A673 (cell line): ENCODE measurements around the gene BTNL8. TPM values are rescaled to one million over a fixed set of nuclear protein-coding genes. Genes with fewer than 3 reads are reported as not detected.

Source experiments
- BruUV-seq: library from RNA; stranded (reverse); fragments of 400-500 nt; replicated peaks from 2 replicates; lab custom pipeline; 2021; lab: Mats Ljungman, UMichigan
- CTCF ChIA-PET: fragments of 300-600 bp; sonication (Branson Sonifier 250); formaldehyde crosslinking; loops from one replicate; lab custom pipeline; 2022; ENCODE audit warnings: antibody characterized with exemption; lab: Charles Lee
- POLR2A ChIA-PET: fragments of 300-600 bp; sonication (Branson Sonifier 250); formaldehyde crosslinking; loops from one replicate; lab custom pipeline; 2022; ENCODE audit warnings: antibody characterized with exemption; ENCODE audit not compliant: low non-redundant PET; lab: Charles Lee
- DNase-seq: peaks from one replicate; pipeline ENCODE4 v3.0.0-alpha.2; 2015; ENCODE audit warnings: low spot score
- H3K27ac ChIP-seq: fragments of 200-600 bp; sonication (generic); 2 replicates; pipeline ENCODE4 v1.5.1; 2016; ENCODE audit warnings: mixed run types, low read depth, mild to moderate bottlenecking, mixed read lengths, antibody characterized with exemption, low read length; ENCODE audit not compliant: poor library complexity, severe bottlenecking
- H3K27me3 ChIP-seq: fragments of 200-600 bp; sonication (generic); replicated peaks from 2 replicates; pipeline ENCODE4 v1.6.1; 2017; ENCODE audit warnings: mixed run types, low read depth, mild to moderate bottlenecking, mixed read lengths, antibody characterized with exemption, low read length; ENCODE audit not compliant: insufficient read depth, poor library complexity
- H3K36me3 ChIP-seq: fragments of 200-600 bp; sonication (generic); 2 replicates; pipeline ENCODE4 v1.6.1; 2016; ENCODE audit warnings: mixed run types, mild to moderate bottlenecking, mixed read lengths, antibody characterized with exemption, low read length; ENCODE audit not compliant: insufficient read depth, poor library complexity, severe bottlenecking
- H3K4me1 ChIP-seq: fragments of 200-600 bp; sonication (generic); 2 replicates; pipeline ENCODE4 v1.6.1; 2017; ENCODE audit warnings: mixed run types, mild to moderate bottlenecking, mixed read lengths, antibody characterized with exemption, low read length; ENCODE audit not compliant: insufficient read depth, poor library complexity, severe bottlenecking
- H3K4me3 ChIP-seq: fragments of 200-600 bp; sonication (generic); 2 replicates; pipeline ENCODE4 v1.5.1; 2016; ENCODE audit warnings: low read depth, mixed run types, mild to moderate bottlenecking, mixed read lengths, low read length; ENCODE audit not compliant: poor library complexity, severe bottlenecking
- H3K9me3 ChIP-seq: fragments of 200-600 bp; sonication (generic); 2 replicates; pipeline ENCODE4 v1.6.1; 2016; ENCODE audit warnings: mixed run types, low read depth, mild to moderate bottlenecking, mixed read lengths, antibody characterized with exemption, low read length; ENCODE audit not compliant: poor library complexity, severe bottlenecking
- EZH2 ChIP-seq: fragments of 200-600 bp; sonication (generic); IDR thresholded peaks from 2 replicates; pipeline ENCODE4 v1.6.1; 2017; ENCODE audit warnings: borderline replicate concordance, low read depth, mild to moderate bottlenecking, mixed read lengths, antibody characterized with exemption, low read length; ENCODE audit not compliant: poor library complexity, severe bottlenecking
- intact Hi-C: fragments of 100-400 bp; cut with micrococcal nuclease; formaldehyde crosslinking; loops from one replicate; pipeline ENCODE4 v1.10.0; 2022; ENCODE audit not compliant: unreplicated experiment
- total RNA-seq: library from RNA; stranded (reverse); gene quantifications from 2 replicates; pipeline ENCODE4 v1.2.3, GENCODE V29; 2021
- TF ChIP-seq, protein P1 (sequence below): fragments of 300-800, 200-600 bp; sonication (generic); conservative IDR thresholded peaks from 2 replicates; pipeline ENCODE4 v1.5.1; 2017; ENCODE audit warnings: low read depth, mild to moderate bottlenecking, antibody characterized with exemption, low read length, moderate library complexity, mixed read lengths

Gene BTNL8
- total RNA-seq, 1 experiment from 2014 or later, result not detected

DNA sequence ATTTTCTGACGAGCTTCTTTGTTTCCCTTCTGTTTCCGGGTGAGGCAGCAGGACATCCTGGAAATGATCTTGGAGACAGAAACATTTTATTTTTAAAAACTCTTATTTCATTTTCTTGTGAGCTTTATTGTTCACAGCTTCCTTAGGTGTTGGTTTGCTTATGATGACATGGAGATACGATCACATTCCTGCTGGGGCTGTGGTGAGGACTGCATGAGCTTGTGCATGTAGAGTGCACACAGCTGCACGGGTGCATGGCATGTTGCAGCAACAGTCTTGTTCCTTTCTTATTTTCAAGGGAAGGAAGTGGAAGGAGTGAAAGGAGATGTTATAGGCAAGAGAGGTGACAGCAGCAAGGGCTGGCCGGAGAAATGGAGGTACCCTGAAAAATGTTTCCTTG is 1.2 kb downstream of the BTNL8 start:
- DNase-seq, result no peak
- Histone ChIP-seq H3K27ac (no peak overlapping the region), H3K4me3 (no peak overlapping the region), H3K27me3 (no peaks in the 10 kb centered on the region), H3K36me3 (no peaks in the 10 kb centered on the region), H3K9me3 (no peaks in the 10 kb centered on the region), H3K4me1 (no peaks in the 10 kb centered on the region)
- ChIA-PET POLR2A (no interaction called here), CTCF (no interaction called here)
- intact Hi-C loops, result no loop called here
- no TSS peak for BruUV-seq
- TF ChIP-seq, protein P1, sequence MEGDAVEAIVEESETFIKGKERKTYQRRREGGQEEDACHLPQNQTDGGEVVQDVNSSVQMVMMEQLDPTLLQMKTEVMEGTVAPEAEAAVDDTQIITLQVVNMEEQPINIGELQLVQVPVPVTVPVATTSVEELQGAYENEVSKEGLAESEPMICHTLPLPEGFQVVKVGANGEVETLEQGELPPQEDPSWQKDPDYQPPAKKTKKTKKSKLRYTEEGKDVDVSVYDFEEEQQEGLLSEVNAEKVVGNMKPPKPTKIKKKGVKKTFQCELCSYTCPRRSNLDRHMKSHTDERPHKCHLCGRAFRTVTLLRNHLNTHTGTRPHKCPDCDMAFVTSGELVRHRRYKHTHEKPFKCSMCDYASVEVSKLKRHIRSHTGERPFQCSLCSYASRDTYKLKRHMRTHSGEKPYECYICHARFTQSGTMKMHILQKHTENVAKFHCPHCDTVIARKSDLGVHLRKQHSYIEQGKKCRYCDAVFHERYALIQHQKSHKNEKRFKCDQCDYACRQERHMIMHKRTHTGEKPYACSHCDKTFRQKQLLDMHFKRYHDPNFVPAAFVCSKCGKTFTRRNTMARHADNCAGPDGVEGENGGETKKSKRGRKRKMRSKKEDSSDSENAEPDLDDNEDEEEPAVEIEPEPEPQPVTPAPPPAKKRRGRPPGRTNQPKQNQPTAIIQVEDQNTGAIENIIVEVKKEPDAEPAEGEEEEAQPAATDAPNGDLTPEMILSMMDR, result no peak
- TF ChIP-seq EZH2, result no peak

DNA sequence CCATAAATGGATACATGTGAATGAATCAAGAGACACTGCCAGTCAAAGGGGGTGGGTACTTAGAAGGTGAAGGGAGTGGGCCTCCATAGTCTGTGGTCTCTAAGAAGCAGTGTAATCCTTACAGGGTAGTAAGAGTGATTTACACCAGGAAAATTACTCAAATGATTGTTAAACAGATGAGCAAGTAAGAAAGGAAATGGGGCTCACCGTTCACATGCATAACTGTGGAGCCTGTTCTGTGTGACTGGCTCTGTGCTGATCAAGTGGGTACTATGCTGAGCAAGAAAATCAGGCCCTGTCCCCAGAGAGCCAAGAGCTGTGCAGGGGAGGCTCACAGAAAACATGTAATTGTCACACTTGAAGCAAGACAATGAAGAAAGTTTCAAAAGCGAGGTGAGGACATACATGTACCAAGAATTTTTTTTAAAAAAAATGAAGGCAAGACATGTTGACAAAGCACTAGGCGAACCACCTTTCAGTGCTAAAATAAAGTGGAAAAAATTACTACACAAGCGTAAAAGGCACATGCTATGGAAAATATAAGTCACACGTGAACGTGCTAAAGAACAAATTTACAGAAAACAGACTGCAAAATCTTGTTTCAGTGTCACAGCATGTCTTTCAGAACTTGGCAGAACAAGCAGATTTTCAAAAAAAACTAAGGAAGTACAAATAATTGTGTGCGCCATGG is 2.5 kb downstream of the BTNL8 start:
- Histone ChIP-seq H3K4me1 (no peaks in the 10 kb centered on the region), H3K27me3 (no peaks in the 10 kb centered on the region)
- POLR2A ChIA-PET, result no interaction called here

DNA sequence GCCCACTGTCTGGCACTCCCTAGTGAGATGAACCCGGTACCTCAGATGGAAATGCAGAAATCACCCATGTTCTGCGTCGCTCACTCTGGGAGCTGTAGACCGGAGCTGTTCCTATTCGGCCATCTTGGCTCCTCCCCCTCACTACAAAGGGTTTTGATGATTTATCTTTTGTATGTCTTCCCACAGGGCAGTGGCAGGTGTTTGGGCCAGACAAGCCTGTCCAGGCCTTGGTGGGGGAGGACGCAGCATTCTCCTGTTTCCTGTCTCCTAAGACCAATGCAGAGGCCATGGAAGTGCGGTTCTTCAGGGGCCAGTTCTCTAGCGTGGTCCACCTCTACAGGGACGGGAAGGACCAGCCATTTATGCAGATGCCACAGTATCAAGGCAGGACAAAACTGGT is 9.4 kb downstream of the BTNL8 start:
- ChIA-PET CTCF (no interaction called here), POLR2A (no interaction called here)
- no TSS peak for BruUV-seq
- Histone ChIP-seq H3K27ac (no peak overlapping the region), H3K4me3 (no peak overlapping the region), H3K9me3 (no peaks in the 10 kb centered on the region), H3K4me1 (no peaks in the 10 kb centered on the region), H3K27me3 (no peaks in the 10 kb centered on the region), H3K36me3 (no peaks in the 10 kb centered on the region)
- DNase-seq, result no peak
- TF ChIP-seq, protein P1, result no peak
- TF ChIP-seq EZH2, result no peak
- intact Hi-C loops, result no loop called here

More for the DNA sequence above, 2.5 kb downstream of the BTNL8 start:
- intact Hi-C loops, result no loop called here
- no peak overlapping the region for H3K4me3 ChIP-seq
- CTCF ChIA-PET, result no interaction called here
- no peaks in the 10 kb centered on the region for H3K36me3 ChIP-seq
- H3K9me3 ChIP-seq, result no peaks in the 10 kb centered on the region
- TF ChIP-seq, protein P1, result no peak
- no peak for TF ChIP-seq EZH2
- BruUV-seq, result no TSS peak
- no peak overlapping the region for H3K27ac ChIP-seq
- DNase-seq, result no peak
